Subcutaneous adipose tissue (tissue), 4 donors: ENCODE data around the gene RCBTB1. TPM values are rescaled to one million over a fixed set of nuclear protein-coding genes. Genes with fewer than 3 reads are reported as not detected.

ENCODE experiments used
- CTCF ChIP-seq: fragments of 450-650 bp; IDR thresholded peaks from one replicate; pipeline ENCODE4 v1.5.1; 2016; ENCODE audit warnings: low read depth, mild to moderate bottlenecking, control low read depth, antibody characterized with exemption, moderate library complexity
- total RNA-seq, 4 donors: library from RNA; depleted of rRNA; stranded (reverse); fragments of >200 nt; gene quantifications; one replicate each; pipeline ENCODE4 v1.1.0, GENCODE V29; 2016

The RCBTB1 gene
- total RNA-seq, 4 donors from 2014 or later, result 13.4 to 14.1 (median 13.9) TPM

DNA sequence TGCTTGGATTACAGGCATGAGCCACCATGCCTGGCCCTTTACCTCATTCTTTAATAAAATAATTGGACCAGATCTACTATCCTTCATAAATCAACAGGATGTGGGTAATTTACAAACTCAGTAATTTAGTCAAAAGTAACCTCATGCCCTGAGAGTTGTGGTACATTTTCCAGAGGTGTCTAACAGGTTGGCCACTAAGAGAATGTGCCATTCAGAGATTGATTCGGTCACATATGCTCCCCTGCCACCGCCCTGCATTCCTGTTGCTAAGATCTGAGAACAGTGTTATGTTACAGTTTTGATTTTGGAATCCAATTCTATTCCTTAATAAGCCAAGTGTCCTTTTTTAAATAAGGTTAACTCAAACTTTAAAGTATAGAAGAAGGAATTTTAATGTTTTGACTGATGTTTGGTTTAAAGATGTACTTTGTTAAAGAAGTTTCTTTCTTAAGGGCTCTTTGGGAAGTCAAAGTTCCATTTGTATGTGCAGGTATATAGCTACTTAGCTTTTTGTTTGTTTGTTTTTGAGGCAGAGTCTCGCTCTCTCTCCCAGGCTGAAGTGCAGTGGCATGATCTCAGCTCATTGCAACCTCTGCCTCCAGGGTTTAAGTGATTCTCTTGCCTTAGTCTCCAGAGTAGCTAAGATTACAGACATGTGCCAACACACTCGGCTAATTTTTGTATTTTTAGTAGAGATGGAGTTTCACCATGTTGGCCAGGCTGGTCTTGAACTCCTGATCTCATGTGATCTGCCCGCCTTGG, 60.4 kb downstream of the RCBTB1 start:
- TF ChIP-seq CTCF, result no peak

- no peak for TF ChIP-seq CTCF
Observed at GRCh38 chr13:49521224-49521623, 64.1 kb downstream of the RCBTB1 start.

GRCh38 chr13:49517461-49517860, 67.9 kb downstream of the RCBTB1 start:
- TF ChIP-seq CTCF, result no peak

DNA sequence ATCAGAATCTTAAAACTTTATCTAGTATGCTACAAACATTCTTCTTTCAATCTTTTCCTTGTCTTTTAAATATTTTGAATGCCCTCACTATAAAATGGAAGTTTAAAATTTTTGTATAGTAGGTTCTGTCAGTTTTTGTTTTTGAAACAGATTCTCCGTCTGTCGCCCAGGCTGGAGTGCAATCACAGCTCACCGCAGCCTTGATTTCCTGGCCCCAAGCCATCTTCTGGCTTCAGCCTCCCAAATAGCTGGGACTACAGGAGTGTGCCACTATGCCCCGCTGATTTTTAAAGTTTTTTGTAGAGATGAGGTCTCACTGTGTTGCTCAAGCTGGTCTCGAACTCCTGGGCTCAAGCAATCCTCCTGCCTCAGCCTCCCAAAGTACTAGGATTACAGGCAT, 68.9 kb downstream of the RCBTB1 start:
- TF ChIP-seq CTCF, result no peak

GRCh38 chr13:49512578-49512977, 72.8 kb downstream of the RCBTB1 start:
- no peak for TF ChIP-seq CTCF

DNA sequence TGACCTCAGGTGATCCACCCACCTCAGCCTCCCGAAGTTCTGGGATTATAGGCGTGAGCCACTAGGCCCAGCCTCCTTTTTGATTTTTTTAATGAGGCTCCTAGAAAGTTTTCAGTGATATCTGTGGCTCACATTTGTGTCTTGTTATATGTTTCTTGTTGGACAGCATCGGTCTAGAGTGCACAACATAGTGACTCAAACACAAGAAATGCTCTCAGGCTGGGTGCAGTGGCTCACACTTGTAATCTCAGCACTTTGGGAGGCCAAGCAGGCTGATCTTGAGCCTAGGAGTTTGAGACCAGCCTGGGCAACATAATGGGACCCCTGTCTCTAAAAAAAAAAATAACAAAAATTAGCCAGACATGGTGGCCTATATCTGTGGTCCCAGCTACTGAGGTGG, 81.4 kb downstream of the RCBTB1 start:
- no peak for TF ChIP-seq CTCF

GRCh38 chr13:49502954-49503353, 82.4 kb downstream of the RCBTB1 start:
- no peak for TF ChIP-seq CTCF
